Measurements from ENCODE around the gene LIPA. TPM values are rescaled to one million over a fixed set of nuclear protein-coding genes. Genes with fewer than 3 reads are reported as not detected.

Gene LIPA
- total RNA-seq, 2 experiments from 2014 or later, result 8.9 to 19.4 TPM

GRCh38 chr10:89275383-89275782, 23.8 kb upstream of the LIPA start:
- Histone ChIP-seq H3K79me2 (ENCODE audit: insufficient read depth, low read depth, low read length) (no peaks in the 10 kb centered on the region), H3K4me1 (ENCODE audit: insufficient read depth, low read length, poor library complexity, severe bottlenecking) (no peaks in the 10 kb centered on the region), H3K27ac (ENCODE audit: low read depth, low read length, poor library complexity, severe bottlenecking) (no peak overlapping the region), H3K4me2 (ENCODE audit: low read length) (no peak overlapping the region), H3K36me3 (ENCODE audit: insufficient read depth, low read length) (no peaks in the 10 kb centered on the region), H4K20me1 (ENCODE audit: insufficient read depth, low read length) (no peaks in the 10 kb centered on the region), H3K9me3 (ENCODE audit: low read length) (no peaks in the 10 kb centered on the region), H2AFZ (ENCODE audit: low read length) (no peak overlapping the region), H3K4me3 (ENCODE audit: low read depth, low read length, poor library complexity, severe bottlenecking) (no peak overlapping the region), H3K9me2 (ENCODE audit: insufficient read depth, low read length) (no peaks in the 10 kb centered on the region)
- TF ChIP-seq CTCF (conservative IDR thresholded peaks at IDR 0.05; ENCODE audit: low read length), result no peak
- TF ChIP-seq EZH2phosphoT487 (IDR thresholded peaks at IDR 0.05; ENCODE audit: borderline replicate concordance, low read depth, low read length), result no peak
- CTCF ChIA-PET (ENCODE audit: unreplicated experiment), result no interaction called here
- BruUV-seq (replicated peaks), result no TSS peak
- intact Hi-C loops (cut with micrococcal nuclease; ENCODE audit: unreplicated experiment), result no loop called here
- POLR2A ChIA-PET, result no interaction called here
- DNase-seq (ENCODE audit: low spot score), result no peak

- no peaks in the 10 kb centered on the region for H3K4me1 ChIP-seq (ENCODE audit: insufficient read depth, low read length, poor library complexity, severe bottlenecking)
- no peak overlapping the region for H3K4me2 ChIP-seq (ENCODE audit: low read length)
- H2AFZ ChIP-seq (ENCODE audit: low read length), result no peak overlapping the region
- H3K27ac ChIP-seq (ENCODE audit: low read depth, low read length, poor library complexity, severe bottlenecking), result no peak overlapping the region
- no peak for DNase-seq (ENCODE audit: low spot score)
- H3K36me3 ChIP-seq (ENCODE audit: insufficient read depth, low read length), result no peaks in the 10 kb centered on the region
- no peaks in the 10 kb centered on the region for H3K9me2 ChIP-seq (ENCODE audit: insufficient read depth, low read length)
- no peak overlapping the region for H3K4me3 ChIP-seq (ENCODE audit: low read depth, low read length, poor library complexity, severe bottlenecking)
- no peak for TF ChIP-seq CTCF (conservative IDR thresholded peaks at IDR 0.05; ENCODE audit: low read length)
- no TSS peak for BruUV-seq (replicated peaks)
- no peaks in the 10 kb centered on the region for H3K79me2 ChIP-seq (ENCODE audit: insufficient read depth, low read depth, low read length)
- H3K9me3 ChIP-seq (ENCODE audit: low read length), result no peaks in the 10 kb centered on the region
- ChIA-PET POLR2A (no interaction called here), CTCF (ENCODE audit: unreplicated experiment) (no interaction called here)
- no peaks in the 10 kb centered on the region for H4K20me1 ChIP-seq (ENCODE audit: insufficient read depth, low read length)
- intact Hi-C loops (cut with micrococcal nuclease; ENCODE audit: unreplicated experiment), result no loop called here
Observed at GRCh38 chr10:89274928-89275327, 23.4 kb upstream of the LIPA start.

- DNase-seq (ENCODE audit: low spot score), result no peak
- no TSS peak for BruUV-seq (replicated peaks)
- POLR2A ChIA-PET, result interaction anchor here (0.7 kb wide), 1 partner anchor 310 kb away, joined by 4 read pairs; no protein-coding TSS in a partner anchor
- Histone ChIP-seq H3K4me1 (ENCODE audit: insufficient read depth, low read length, poor library complexity, severe bottlenecking) (no peaks in the 10 kb centered on the region), H3K79me2 (ENCODE audit: insufficient read depth, low read depth, low read length) (no peaks in the 10 kb centered on the region), H3K27ac (ENCODE audit: low read depth, low read length, poor library complexity, severe bottlenecking) (no peak overlapping the region), H3K4me3 (ENCODE audit: low read depth, low read length, poor library complexity, severe bottlenecking) (no peak overlapping the region), H2AFZ (ENCODE audit: low read length) (no peak overlapping the region), H3K9me2 (ENCODE audit: insufficient read depth, low read length) (no peaks in the 10 kb centered on the region), H3K4me2 (ENCODE audit: low read length) (no peak overlapping the region), H3K36me3 (ENCODE audit: insufficient read depth, low read length) (no peaks in the 10 kb centered on the region), H4K20me1 (ENCODE audit: insufficient read depth, low read length) (no peaks in the 10 kb centered on the region), H3K9me3 (ENCODE audit: low read length) (no peaks in the 10 kb centered on the region)
- CTCF ChIA-PET (ENCODE audit: unreplicated experiment), result no interaction called here
- intact Hi-C loops (cut with micrococcal nuclease; ENCODE audit: unreplicated experiment), result no loop called here
- TF ChIP-seq EZH2phosphoT487 (IDR thresholded peaks at IDR 0.05; ENCODE audit: borderline replicate concordance, low read depth, low read length) (no peak), CTCF (conservative IDR thresholded peaks at IDR 0.05; ENCODE audit: low read length) (no peak)
Observed at GRCh38 chr10:89273680-89274079, 22.1 kb upstream of the LIPA start.
